Esophagus muscularis mucosa (tissue), 4 donors: ENCODE results near the gene KRTAP5-6. TPM values are rescaled to one million over a fixed set of nuclear protein-coding genes. Genes with fewer than 3 reads are reported as not detected.

ENCODE experiments used
- DNase-seq: peaks from one replicate; pipeline ENCODE4 v3.0.0-alpha.2; 2017; ENCODE audit errors: extremely low spot score
- H3K27ac ChIP-seq, 4 donors: fragments of 200-600 bp; sonication (generic); replicated peaks in 1 of 4; 1 replicate in 3 of 4; 2 replicates in 1 of 4; pipeline ENCODE4 v1.5.1; 2016 to 2019; ENCODE audit warnings: mild to moderate bottlenecking in 1 of 4
- H3K27me3 ChIP-seq, 4 donors: fragments of 200-600 bp; sonication (generic); one replicate each; pipeline versions ENCODE4 v1.5.1 to v1.6.0; 2016 to 2019
- H3K36me3 ChIP-seq, 4 donors: fragments of 200-600 bp; sonication (generic); one replicate each; pipeline ENCODE4 v1.5.1; 2016 to 2019
- H3K4me1 ChIP-seq, 4 donors: fragments of 200-600 bp; sonication (generic); one replicate each; pipeline ENCODE4 v1.5.1; 2016 to 2019
- H3K4me3 ChIP-seq, 4 donors: fragments of 200-600 bp; sonication (generic); 1 replicate in 2 of 4; 2 replicates in 2 of 4; pipeline ENCODE4 v1.5.1; 2016 to 2019; ENCODE audit warnings: mild to moderate bottlenecking in 4 of 4, moderate library complexity in 1 of 4
- H3K9me3 ChIP-seq, 4 donors: fragments of 200-600 bp; sonication (generic); 1 replicate in 3 of 4; 2 replicates in 1 of 4; pipeline ENCODE4 v1.5.1; 2016 to 2019
- EP300 ChIP-seq: sonication (generic); formaldehyde crosslinking; IDR thresholded peaks from one replicate; pipeline ENCODE4 v1.6.1; 2017; ENCODE audit warnings: antibody characterized with exemption
- POLR2A ChIP-seq: fragments of 450-650 bp; IDR thresholded peaks from one replicate; pipeline ENCODE4 v1.6.1; 2017; ENCODE audit warnings: antibody characterized with exemption, moderate library complexity, mild to moderate bottlenecking, low read depth
- POLR2AphosphoS5 ChIP-seq, 2 donors: sonication (generic); formaldehyde crosslinking; IDR thresholded peaks; one replicate each; pipeline ENCODE4 v1.6.1; 2017; ENCODE audit warnings: antibody characterized with exemption in 2 of 2
- WGBS: methylation state at CpG from one replicate; pipeline ENCODE4 v1.1.5; 2018; 5-methylcytosine and 5-hydroxymethylcytosine counted together
- intact Hi-C: fragments of 100-400 bp; cut with DNase I; formaldehyde crosslinking; loops from one replicate; pipeline ENCODE4 v1.15.1; 2023
- total RNA-seq, 4 donors: library from RNA; depleted of rRNA; stranded (reverse); fragments of >200 nt; gene quantifications; one replicate each; pipeline versions ENCODE4 v1.1.0 to v1.2.1, GENCODE V29; 2016
- TF ChIP-seq, protein P1 (sequence below), 3 experiments: fragments of 200-600 bp in 2 of 3; fragments of 450-650 bp in 1 of 3; sonication (generic) in 2 of 3; IDR thresholded peaks; one replicate each; pipeline ENCODE4 v1.5.1; 2017 to 2019; ENCODE audit warnings: antibody characterized with exemption in 3 of 3, mild to moderate bottlenecking in 2 of 3, moderate library complexity in 1 of 3

KRTAP5-6 gene
- total RNA-seq, 4 donors from 2014 or later, result not detected

DNA sequence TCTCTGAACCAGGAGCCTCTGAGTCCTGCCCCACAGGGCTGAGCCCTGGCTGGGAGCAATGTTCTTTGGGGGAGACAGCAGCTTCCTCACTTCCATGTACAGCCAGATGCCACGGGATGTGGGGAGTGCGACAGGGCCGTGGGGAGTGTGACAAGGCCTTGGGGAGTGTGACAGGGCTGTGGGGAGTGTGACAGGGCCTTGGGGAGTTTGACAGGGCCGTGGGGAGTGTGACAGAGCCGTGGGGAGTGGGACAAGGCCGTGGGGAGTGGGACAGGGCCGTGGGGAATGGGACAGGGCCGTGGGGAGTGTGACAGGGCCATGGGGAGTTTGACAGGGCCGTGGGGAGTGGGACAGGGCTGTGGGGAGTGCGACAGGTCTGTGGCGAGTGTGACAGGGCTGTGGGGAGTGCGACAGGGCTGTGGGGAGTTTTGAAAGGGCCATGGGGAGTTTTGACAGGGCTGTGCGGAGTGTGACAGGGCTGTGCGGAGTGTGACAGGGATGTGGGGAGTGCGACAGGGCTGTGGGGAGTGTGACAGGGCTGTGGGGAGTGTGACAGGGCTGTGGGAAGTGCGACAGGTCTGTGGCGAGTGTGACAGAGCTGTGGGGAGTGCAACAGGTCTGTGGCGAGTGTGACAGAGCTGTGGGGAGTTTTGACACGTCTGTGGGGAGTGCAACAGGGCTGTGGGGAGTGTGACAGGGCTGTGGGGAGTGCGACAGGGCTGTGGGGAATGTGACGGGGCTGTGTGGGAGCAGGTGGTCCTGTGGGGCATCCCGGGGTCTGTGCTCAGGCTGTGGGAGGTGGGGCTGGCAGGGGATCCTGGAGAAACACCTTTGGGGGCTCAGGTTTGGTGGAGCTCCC is 6.6 kb upstream of the KRTAP5-6 start:
- Histone ChIP-seq H3K36me3 (no peaks in the 10 kb centered on the region), H3K27me3 (peaks cover 0 to 24% (median 0%) of the 10 kb centered on the region in 4 donors), H3K27ac (no peak overlapping the region), H3K4me1 (peaks cover 11 to 17% (median 14%) of the 10 kb centered on the region in 4 donors), H3K9me3 (no peaks in the 10 kb centered on the region), H3K4me3 (no peak overlapping the region)
- WGBS, result 75% methylated on average over 22 of the region's 22 CpGs
- no peak for DNase-seq
- intact Hi-C loops, result loop anchor here (5.0 kb wide), 1 partner anchor 38 kb away; no protein-coding TSS in a partner anchor
- TF ChIP-seq POLR2AphosphoS5 (IDR thresholded peaks at IDR 0.05), result no peak
- TF ChIP-seq EP300, result no peak
- TF ChIP-seq, protein P1, sequence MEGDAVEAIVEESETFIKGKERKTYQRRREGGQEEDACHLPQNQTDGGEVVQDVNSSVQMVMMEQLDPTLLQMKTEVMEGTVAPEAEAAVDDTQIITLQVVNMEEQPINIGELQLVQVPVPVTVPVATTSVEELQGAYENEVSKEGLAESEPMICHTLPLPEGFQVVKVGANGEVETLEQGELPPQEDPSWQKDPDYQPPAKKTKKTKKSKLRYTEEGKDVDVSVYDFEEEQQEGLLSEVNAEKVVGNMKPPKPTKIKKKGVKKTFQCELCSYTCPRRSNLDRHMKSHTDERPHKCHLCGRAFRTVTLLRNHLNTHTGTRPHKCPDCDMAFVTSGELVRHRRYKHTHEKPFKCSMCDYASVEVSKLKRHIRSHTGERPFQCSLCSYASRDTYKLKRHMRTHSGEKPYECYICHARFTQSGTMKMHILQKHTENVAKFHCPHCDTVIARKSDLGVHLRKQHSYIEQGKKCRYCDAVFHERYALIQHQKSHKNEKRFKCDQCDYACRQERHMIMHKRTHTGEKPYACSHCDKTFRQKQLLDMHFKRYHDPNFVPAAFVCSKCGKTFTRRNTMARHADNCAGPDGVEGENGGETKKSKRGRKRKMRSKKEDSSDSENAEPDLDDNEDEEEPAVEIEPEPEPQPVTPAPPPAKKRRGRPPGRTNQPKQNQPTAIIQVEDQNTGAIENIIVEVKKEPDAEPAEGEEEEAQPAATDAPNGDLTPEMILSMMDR (IDR thresholded peaks at IDR 0.05), result no peak
- TF ChIP-seq POLR2A, result no peak

DNA sequence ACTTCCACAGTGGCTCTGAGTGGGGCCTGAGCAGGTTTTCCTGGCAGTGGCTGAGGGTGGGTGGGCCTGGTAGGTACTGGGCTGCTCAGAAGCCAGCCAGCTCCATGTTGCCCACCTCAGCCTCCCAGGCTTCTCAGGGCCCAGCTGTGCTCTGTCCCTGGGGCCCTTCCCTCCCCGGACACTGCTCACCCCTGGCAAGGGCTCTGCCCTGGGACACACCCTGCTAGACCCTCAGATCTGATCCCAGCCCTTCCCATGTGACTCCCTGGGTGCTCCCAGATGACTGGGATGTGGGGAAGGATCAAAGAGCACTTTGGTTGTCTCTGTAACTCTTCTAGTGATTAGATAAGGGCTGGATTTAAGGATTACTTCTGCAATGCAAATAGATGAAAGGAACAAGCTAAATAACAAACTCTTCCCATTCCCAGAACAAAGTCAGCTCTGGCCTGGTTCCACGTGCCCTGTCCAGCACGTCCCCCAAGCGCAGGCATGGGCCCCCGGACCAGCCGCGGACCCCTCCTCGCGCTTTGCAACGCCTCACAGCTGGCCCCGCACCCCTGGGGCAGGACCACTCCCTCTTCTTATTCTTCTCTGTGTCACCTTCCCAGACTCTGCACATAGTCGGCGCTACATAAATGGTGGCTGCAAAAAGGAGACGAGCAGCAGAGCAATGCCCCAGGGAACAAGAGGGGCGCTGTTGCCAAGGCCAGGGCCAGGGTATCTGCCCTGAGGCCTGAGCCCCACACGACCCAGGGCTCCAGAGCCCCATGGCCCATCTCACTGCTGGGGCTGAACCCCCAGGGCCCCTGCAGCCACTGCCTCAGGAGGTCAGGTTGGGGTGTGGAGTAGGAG is 5.7 kb upstream of the KRTAP5-6 start:
- Histone ChIP-seq H3K27me3 (peaks cover 0 to 29% (median 0%) of the 10 kb centered on the region in 4 donors), H3K36me3 (no peaks in the 10 kb centered on the region), H3K27ac (no peak overlapping the region), H3K4me1 (peaks cover 11 to 17% (median 14%) of the 10 kb centered on the region in 4 donors), H3K9me3 (no peaks in the 10 kb centered on the region), H3K4me3 (no peak overlapping the region)
- TF ChIP-seq EP300, result no peak
- TF ChIP-seq, protein P1 (IDR thresholded peaks at IDR 0.05), result no peak
- no peak for TF ChIP-seq POLR2A
- no peak for TF ChIP-seq POLR2AphosphoS5 (IDR thresholded peaks at IDR 0.05)
- WGBS, result 83% methylated on average over 14 of the region's 16 CpGs
- no peak for DNase-seq
- intact Hi-C loops, result loop anchor here (5.0 kb wide), 1 partner anchor 39 kb away; no protein-coding TSS in a partner anchor

DNA sequence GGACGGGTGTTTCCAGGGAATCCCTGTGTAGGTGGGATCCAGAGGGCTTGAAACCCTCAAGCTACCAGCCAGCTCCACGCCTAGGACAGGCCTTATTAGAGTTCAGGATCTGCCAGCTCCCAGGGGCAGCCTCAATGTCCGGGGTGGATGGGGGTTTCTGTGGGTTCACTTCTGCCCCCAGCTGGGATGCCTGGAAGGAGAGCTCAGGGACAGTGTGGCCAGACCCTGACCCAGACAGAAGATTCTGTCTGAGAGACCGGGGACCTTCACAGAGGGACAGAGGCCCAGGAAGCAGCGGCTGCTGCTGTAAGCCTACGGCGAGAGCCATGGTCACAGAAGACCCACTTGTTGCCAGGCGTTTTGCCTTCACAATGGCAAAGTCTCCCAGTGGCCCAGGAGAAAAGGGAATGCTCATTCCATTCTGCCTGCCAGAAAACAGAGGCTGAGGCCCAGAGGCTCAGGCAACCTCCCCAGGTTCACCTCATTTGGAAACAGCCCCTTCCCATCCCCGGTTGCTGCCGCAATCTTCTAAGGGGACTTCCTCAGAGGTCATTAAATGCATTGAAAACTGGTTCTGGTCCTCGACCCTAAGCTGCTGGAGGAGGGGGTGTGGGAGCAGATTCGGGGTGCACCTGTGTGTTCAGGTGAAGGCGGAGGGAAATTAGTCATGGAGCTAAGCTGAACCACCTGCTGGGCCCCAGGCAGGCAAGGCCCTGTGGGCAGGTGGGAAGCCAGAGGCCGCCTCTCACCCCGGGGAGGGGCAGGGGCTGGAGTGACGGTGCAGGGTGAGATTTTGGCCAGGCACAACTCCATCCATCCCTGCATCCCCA is 4.9 kb upstream of the KRTAP5-6 start:
- Histone ChIP-seq H3K27ac (no peak overlapping the region), H3K9me3 (no peaks in the 10 kb centered on the region), H3K4me3 (no peak overlapping the region), H3K36me3 (no peaks in the 10 kb centered on the region), H3K4me1 (peaks cover 11 to 17% (median 14%) of the 10 kb centered on the region in 4 donors), H3K27me3 (peaks cover 0 to 33% (median 0%) of the 10 kb centered on the region in 4 donors)
- TF ChIP-seq EP300 (no peak), POLR2AphosphoS5 (IDR thresholded peaks at IDR 0.05) (no peak), POLR2A (no peak)
- TF ChIP-seq, protein P1 (IDR thresholded peaks at IDR 0.05), result no peak
- intact Hi-C loops, result loop anchor here (2.0 to 5.0 kb wide), 2 partner anchors 40 to 459 kb away; no protein-coding TSS in a partner anchor
- DNase-seq, result no peak
- WGBS, result 80% methylated on average over 13 of the region's 16 CpGs

DNA sequence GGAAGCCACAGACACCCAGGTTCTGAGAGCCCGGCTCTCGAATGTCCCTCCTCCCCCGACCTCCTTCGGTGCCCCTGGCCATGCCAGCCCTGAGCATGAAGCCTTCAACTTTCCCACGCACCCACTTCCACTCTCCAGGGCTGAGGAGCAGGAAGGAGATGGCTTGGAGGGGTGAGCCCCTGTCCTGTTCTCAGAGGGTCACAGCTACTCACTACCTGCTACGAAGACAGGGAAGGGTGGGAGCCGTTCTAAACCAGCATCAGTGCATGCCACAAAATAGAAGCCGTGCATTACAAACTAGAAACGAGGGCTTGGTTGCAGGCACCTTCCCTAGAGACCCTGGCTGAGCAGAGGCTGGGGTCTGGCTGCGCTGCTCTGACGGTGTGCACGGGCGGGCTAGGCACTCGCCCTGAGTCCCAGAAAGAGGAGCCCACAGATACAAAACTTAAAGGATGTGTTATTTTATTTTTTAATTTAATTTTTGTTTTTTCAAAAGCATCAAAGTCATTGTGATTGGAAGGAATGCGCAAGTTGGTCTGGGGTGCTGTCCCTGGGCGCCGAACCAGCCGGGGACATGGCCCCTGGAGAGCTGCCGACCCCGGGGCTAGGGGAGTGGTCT is 4.2 kb upstream of the KRTAP5-6 start:
- WGBS, result 52% methylated on average over 19 of the region's 20 CpGs
- H3K27me3 ChIP-seq, result peaks cover 0 to 41% (median 0%) of the 10 kb centered on the region in 4 donors
- H3K4me3 ChIP-seq, result peak overlapping the region in 1 of 4 donors; percentile 45
- intact Hi-C loops, result loop anchor here (1.0 to 5.0 kb wide), 3 partner anchors 41 to 458 kb away; no protein-coding TSS in a partner anchor
- H3K9me3 ChIP-seq, result no peaks in the 10 kb centered on the region
- TF ChIP-seq POLR2A (no peak), POLR2AphosphoS5 (IDR thresholded peaks at IDR 0.05) (no peak), EP300 (no peak)
- TF ChIP-seq, protein P1 (IDR thresholded peaks at IDR 0.05), result no peak
- DNase-seq, result no peak
- H3K27ac ChIP-seq, result no peak overlapping the region
- peaks cover 11 to 17% (median 14%) of the 10 kb centered on the region in 4 donors for H3K4me1 ChIP-seq
- no peaks in the 10 kb centered on the region for H3K36me3 ChIP-seq
